Metanephros (tissue), 2 donors: ENCODE measurements around the gene MKRN3. TPM values are rescaled to one million over a fixed set of nuclear protein-coding genes. Genes with fewer than 3 reads are reported as not detected.

ENCODE experiments used
- small RNA-seq: library from RNA; depleted of rRNA; stranded (forward); fragments of <200 nt; gene quantifications from one replicate; pipeline ENCODE3, GENCODE V24; 2014; ENCODE audit warnings: low replicate concordance
- total RNA-seq: library from RNA; depleted of rRNA; stranded (reverse); fragments of >200 nt; gene quantifications from one replicate; pipeline ENCODE4 v1.2.3, GENCODE V29; 2014

Gene MKRN3
- total RNA-seq, result 0.93 TPM

DNA sequence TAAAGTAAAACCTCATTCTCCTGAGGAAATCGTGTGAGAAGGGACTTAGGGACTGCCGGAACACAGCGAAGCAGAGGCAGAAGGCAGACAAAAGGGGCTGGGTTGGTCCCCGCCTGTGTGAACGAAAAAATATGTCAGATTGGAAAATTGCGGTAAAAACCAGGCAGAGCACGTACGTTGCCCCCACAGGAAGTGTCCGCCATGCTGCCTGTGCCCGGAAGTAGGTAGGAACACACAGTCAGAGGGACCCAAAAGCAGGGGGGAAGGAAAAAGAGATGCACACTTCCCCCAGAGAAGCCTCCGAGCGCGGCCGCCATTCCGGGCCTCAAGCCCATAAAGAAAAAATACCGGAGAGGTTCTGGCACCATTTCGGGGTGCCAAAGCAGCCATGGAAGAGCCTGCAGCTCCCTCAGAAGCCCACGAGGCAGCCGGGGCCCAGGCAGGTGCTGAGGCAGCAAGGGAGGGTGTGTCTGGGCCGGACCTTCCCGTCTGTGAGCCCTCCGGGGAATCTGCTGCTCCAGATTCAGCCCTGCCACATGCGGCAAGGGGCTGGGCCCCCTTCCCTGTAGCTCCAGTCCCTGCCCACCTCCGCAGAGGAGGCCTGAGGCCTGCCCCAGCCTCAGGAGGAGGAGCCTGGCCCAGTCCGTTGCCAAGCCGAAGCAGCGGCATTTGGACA, at the start of gene MKRN3:
Gene MKRN3 (plus strand): TSS at position 280 of the 676 bp plus-strand sequence. CDS start 109 bp downstream, at position 389.

Small RNA genes lying within 50 kb of the gene (small RNA-seq; reads per million reads assigned to genes)
- not detected for gene MIR4508

Other genes with a start within 250 kb of the MKRN3 start
- not detected for gene GOLGA6L26, start 231.5 kb upstream of the MKRN3 start, total RNA-seq
- gene GOLGA8S, start 210.9 kb upstream of the MKRN3 start, total RNA-seq, result 0.12 TPM
- not detected for gene GOLGA6L2, start 118.4 kb upstream of the MKRN3 start, total RNA-seq
- gene MAGEL2, start 82.2 kb downstream of the MKRN3 start, total RNA-seq, result 5.4 TPM
- gene NDN, start 121.6 kb downstream of the MKRN3 start, total RNA-seq, result 157 TPM